SU-DHL-6 (cell line): ENCODE measurements around the gene SPAG7.

Experiments
- EZH2phosphoT487 ChIP-seq: fragments of 200-600 bp; sonication (generic), shearing (Covaris generic); conservative IDR thresholded peaks from 2 replicates; pipeline ENCODE4 v1.6.1; 2018; ENCODE audit warnings: mild to moderate bottlenecking, antibody characterized with exemption, low read length, moderate library complexity, mixed read lengths
- TF ChIP-seq, protein P1 (sequence below): fragments of 200-600 bp; sonication (generic); IDR thresholded peaks from one replicate; pipeline ENCODE4 v1.5.1; 2017; ENCODE audit warnings: antibody characterized with exemption, mild to moderate bottlenecking, low read length, moderate library complexity; ENCODE audit not compliant: insufficient read depth, poor library complexity, severe bottlenecking

DNA sequence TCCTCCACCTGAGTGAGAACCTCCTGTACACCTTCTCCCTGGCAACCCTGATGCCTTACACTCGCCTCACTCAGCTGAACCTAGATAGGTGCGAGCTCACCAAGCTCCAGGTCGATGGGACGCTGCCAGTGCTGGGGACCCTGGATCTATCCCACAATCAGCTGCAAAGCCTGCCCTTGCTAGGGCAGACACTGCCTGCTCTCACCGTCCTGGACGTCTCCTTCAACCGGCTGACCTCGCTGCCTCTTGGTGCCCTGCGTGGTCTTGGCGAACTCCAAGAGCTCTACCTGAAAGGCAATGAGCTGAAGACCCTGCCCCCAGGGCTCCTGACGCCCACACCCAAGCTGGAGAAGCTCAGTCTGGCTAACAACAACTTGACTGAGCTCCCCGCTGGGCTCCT is 34.9 kb downstream of the SPAG7 start:
- TF ChIP-seq, protein P1, sequence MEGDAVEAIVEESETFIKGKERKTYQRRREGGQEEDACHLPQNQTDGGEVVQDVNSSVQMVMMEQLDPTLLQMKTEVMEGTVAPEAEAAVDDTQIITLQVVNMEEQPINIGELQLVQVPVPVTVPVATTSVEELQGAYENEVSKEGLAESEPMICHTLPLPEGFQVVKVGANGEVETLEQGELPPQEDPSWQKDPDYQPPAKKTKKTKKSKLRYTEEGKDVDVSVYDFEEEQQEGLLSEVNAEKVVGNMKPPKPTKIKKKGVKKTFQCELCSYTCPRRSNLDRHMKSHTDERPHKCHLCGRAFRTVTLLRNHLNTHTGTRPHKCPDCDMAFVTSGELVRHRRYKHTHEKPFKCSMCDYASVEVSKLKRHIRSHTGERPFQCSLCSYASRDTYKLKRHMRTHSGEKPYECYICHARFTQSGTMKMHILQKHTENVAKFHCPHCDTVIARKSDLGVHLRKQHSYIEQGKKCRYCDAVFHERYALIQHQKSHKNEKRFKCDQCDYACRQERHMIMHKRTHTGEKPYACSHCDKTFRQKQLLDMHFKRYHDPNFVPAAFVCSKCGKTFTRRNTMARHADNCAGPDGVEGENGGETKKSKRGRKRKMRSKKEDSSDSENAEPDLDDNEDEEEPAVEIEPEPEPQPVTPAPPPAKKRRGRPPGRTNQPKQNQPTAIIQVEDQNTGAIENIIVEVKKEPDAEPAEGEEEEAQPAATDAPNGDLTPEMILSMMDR: no peak
- TF ChIP-seq EZH2phosphoT487: no peak
